Parathyroid adenoma (tissue), 2 donors: ENCODE data around the gene BAD.

Experiments
- H2AFZ ChIP-seq: fragments of 300-600 bp; sonication (generic); one replicate; pipeline ENCODE4 v1.7.0; 2017; ENCODE audit warnings: antibody characterized with exemption, mild to moderate bottlenecking
- H3K27ac ChIP-seq: fragments of 300-600 bp; sonication (generic); one replicate; pipeline ENCODE4 v1.7.0; 2017
- H3K27me3 ChIP-seq: fragments of 300-600 bp; sonication (generic); one replicate; pipeline ENCODE4 v1.7.0; 2017; ENCODE audit warnings: low read length; ENCODE audit not compliant: control insufficient read depth, insufficient read depth
- H3K36me3 ChIP-seq: fragments of 300-600 bp; sonication (generic); one replicate; pipeline ENCODE4 v1.7.0; 2017; ENCODE audit warnings: low read length; ENCODE audit not compliant: control insufficient read depth, insufficient read depth
- H3K4me1 ChIP-seq: fragments of 300-600 bp; sonication (generic); one replicate; pipeline ENCODE4 v1.7.0; 2017; ENCODE audit warnings: control low read depth
- H3K4me2 ChIP-seq: fragments of 300-600 bp; sonication (generic); one replicate; pipeline ENCODE4 v1.7.0; 2017; ENCODE audit warnings: low read length
- H3K4me3 ChIP-seq: fragments of 300-600 bp; sonication (generic); one replicate; pipeline ENCODE4 v1.7.0; 2017; ENCODE audit warnings: low read depth, low read length
- H3K79me2 ChIP-seq: fragments of 300-600 bp; sonication (generic); one replicate; pipeline ENCODE4 v1.7.0; 2017; ENCODE audit warnings: control low read depth
- H3K9ac ChIP-seq: fragments of 300-600 bp; sonication (generic); one replicate; pipeline ENCODE4 v1.7.0; 2017; ENCODE audit warnings: mild to moderate bottlenecking
- H3K9me3 ChIP-seq: fragments of 300-600 bp; sonication (generic); one replicate; pipeline ENCODE4 v1.7.0; 2017; ENCODE audit warnings: low read length; ENCODE audit not compliant: control insufficient read depth
- CTCF ChIP-seq: fragments of 300-600 bp; sonication (generic); IDR thresholded peaks from one replicate; pipeline ENCODE4 v1.7.0; 2017; ENCODE audit warnings: antibody characterized with exemption, mild to moderate bottlenecking
- donor health status: primary hyperparathyroidism.

Gene BAD

GRCh38 chr11:64306876-64307622, 22.6 kb upstream of the BAD start:
- H3K4me3 ChIP-seq, result peak overlapping the region; percentile 25
- H3K27ac ChIP-seq, result peak overlapping the region; percentile 15
- H3K9ac ChIP-seq, result no peak overlapping the region

DNA sequence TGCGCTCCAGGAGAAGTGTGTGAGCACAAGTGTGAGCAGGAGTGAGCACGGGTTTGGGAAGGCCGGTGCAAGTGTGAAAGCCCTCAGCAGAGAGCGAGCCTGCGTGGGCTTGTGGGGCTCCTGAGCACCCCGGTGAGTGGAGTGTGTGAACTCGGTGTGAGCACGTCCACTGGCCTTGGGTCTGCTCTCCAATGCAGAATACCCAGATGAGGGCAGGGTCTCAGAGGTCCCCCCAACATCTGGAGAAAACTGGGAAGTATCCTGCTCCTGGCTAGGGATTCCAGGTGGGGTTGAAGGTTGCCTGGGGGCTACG, 22.1 kb upstream of the BAD start:
- peak overlapping the region; percentile 81 for H3K4me2 ChIP-seq
- no peak for TF ChIP-seq CTCF
- no peaks in the 10 kb centered on the region for H3K9me3 ChIP-seq
- H2AFZ ChIP-seq, result no peak overlapping the region
- H3K4me1 ChIP-seq, result peaks cover 5% of the 10 kb centered on the region
- peak overlapping the region; percentile 15 for H3K27ac ChIP-seq
- H3K9ac ChIP-seq, result no peak overlapping the region
- H3K36me3 ChIP-seq, result no peaks in the 10 kb centered on the region
- no peaks in the 10 kb centered on the region for H3K27me3 ChIP-seq
- H3K79me2 ChIP-seq, result no peaks in the 10 kb centered on the region
- peak overlapping the region; percentile 63 for H3K4me3 ChIP-seq

More at GRCh38 chr11:64306876-64307622, 22.6 kb upstream of the BAD start:
- peak overlapping the region; percentile 81 for H3K4me2 ChIP-seq
- peaks cover 5% of the 10 kb centered on the region for H3K4me1 ChIP-seq
- H2AFZ ChIP-seq, result no peak overlapping the region
- H3K9me3 ChIP-seq, result no peaks in the 10 kb centered on the region
- no peaks in the 10 kb centered on the region for H3K79me2 ChIP-seq
- no peaks in the 10 kb centered on the region for H3K36me3 ChIP-seq
- no peak for TF ChIP-seq CTCF
- no peaks in the 10 kb centered on the region for H3K27me3 ChIP-seq

DNA sequence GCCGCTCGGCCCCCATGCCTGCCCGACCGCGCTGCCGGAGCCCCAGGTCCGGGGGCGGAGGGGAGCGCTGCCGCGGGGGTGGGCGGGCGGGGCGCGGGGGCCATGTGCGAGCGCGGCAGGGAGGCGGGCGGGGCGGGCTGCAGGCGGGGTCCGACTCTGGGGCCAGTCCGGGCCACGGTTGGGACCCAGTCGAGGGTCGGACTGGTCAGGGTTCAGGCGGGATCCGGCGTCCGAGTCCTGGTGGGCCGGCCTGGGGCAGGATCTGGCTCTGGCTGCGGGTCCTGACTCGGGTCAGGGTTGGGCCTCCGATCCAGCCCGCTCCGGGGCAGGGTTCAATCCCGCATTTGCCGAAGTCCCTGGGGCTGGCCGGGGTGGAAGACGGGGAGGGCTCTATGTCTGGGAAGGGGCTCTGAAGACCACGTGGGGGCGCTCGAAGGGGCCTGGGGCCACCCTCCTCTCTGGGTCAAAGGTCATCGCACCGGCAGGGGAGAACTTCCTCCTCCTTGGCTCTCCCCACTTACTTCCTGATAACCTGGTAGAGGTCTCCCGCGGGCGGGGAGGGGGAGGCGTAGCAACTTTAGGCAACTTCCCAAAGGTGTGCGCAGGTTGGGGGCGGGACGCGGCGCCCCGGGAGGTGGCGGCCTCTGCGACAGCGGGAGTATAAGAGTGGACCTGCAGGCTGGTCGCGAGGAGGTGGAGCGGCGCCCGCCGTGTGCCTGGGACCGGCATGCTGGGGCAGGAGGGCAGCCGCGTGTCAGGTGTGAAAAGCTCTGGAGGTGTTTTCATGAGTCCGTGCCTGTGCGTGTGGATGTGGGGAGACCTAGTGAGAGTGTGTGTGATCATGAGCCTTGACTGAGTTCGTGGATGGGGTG, 21.5 kb upstream of the BAD start:
- Histone ChIP-seq H3K36me3 (no peaks in the 10 kb centered on the region), H3K79me2 (no peaks in the 10 kb centered on the region), H3K27ac (peak overlapping the region; percentile 69), H3K27me3 (no peaks in the 10 kb centered on the region), H3K4me1 (peaks cover 5% of the 10 kb centered on the region), H3K9me3 (no peaks in the 10 kb centered on the region), H3K4me2 (peak overlapping the region; percentile 81), H3K4me3 (peak overlapping the region; percentile 63), H3K9ac (peak overlapping the region; percentile 11), H2AFZ (peak overlapping the region; percentile 45)
- peak; percentile 22 for TF ChIP-seq CTCF

DNA sequence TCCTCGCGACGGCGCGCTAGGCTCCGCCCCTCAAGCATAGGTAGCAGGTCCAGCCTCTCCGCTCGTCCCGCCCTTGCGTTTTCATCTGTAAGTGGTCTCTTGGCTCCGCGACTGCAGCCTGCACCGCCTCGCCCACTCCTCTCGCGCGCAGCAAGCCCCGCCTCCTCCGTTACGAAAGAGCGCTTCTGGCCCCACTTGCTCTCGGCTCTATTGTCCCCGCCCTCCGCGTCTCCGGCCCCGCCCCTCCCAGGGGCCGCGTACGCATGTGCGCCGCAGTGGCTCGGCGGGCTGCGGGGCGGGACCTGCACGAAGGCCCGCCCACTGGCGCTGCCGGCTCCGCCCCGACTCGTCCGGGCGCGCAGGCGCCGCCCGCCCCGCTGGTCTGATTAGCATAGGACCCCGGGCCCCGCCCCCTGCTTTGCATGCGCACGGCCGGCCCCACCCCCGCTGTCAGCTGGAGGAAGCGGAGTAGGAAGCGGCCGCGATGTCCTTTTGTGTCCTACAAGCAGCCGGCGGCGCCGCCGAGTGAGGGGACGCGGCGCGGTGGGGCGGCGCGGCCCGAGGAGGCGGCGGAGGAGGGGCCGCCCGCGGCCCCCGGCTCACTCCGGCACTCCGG, 20.7 kb upstream of the BAD start, which contains the start of gene ESRRA:
Gene ESRRA, plus strand, starts transcription at position 450 of the 616 bp plus-strand sequence. CDS start 1,656 bp downstream, outside the sequence.
- H3K27ac ChIP-seq, result peak within 1 kb of the TSS; percentile 97
- H3K9me3 ChIP-seq, result no peaks in the 10 kb centered on the region
- H3K4me3 ChIP-seq, result peak within 1 kb of the TSS; percentile 78
- peak within 1 kb of the TSS; percentile 76 for H2AFZ ChIP-seq
- H3K4me1 ChIP-seq, result peaks cover 5% of the 10 kb centered on the region
- TF ChIP-seq CTCF, result no peak
- H3K27me3 ChIP-seq, result no peaks in the 10 kb centered on the region
- no peaks in the 10 kb centered on the region for H3K36me3 ChIP-seq
- no peaks in the 10 kb centered on the region for H3K79me2 ChIP-seq
- peak within 1 kb of the TSS; percentile 11 for H3K9ac ChIP-seq
- peak within 1 kb of the TSS; percentile 88 for H3K4me2 ChIP-seq
